ENCODE measurements around the gene HYCC2.
A peak's percentile ranks its signal among the peaks of the same experiment; 100 is the strongest.

Gene HYCC2

DNA sequence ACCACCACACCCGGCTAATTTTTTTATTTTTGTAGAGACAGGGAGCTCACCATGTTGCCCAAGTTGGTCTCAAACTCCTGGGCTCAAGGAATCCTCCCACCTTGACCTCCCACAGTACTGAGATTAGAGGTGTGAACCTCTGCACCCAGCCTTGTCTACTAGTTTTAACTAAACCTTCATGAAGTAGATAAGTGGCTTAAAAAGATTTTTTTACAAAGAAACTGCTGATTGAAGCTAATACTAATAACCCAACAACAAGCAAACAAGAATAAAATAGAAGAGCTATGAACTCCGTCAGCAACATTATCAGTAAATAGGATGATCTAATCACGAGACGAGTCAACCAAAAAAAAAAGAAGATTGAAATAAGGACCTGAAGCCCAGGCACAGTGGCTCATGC, 19.1 kb upstream of the HYCC2 start:
- Histone ChIP-seq H3K27ac (no peak overlapping the region), H3K27me3 (no peaks in the 10 kb centered on the region), H3K4me1 (no peaks in the 10 kb centered on the region), H3K9me3 (no peaks in the 10 kb centered on the region), H3K4me3 (no peak overlapping the region), H3K36me3 (peaks cover 6 to 40% (median 25%) of the 10 kb centered on the region in 3 donors)
- DNase-seq = no peak
- TF ChIP-seq, protein P1, sequence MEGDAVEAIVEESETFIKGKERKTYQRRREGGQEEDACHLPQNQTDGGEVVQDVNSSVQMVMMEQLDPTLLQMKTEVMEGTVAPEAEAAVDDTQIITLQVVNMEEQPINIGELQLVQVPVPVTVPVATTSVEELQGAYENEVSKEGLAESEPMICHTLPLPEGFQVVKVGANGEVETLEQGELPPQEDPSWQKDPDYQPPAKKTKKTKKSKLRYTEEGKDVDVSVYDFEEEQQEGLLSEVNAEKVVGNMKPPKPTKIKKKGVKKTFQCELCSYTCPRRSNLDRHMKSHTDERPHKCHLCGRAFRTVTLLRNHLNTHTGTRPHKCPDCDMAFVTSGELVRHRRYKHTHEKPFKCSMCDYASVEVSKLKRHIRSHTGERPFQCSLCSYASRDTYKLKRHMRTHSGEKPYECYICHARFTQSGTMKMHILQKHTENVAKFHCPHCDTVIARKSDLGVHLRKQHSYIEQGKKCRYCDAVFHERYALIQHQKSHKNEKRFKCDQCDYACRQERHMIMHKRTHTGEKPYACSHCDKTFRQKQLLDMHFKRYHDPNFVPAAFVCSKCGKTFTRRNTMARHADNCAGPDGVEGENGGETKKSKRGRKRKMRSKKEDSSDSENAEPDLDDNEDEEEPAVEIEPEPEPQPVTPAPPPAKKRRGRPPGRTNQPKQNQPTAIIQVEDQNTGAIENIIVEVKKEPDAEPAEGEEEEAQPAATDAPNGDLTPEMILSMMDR (IDR thresholded peaks at IDR 0.05) = no peak
- intact Hi-C loops (cut with DNase I; ENCODE audit: low total_unique reads) = no loop called here

DNA sequence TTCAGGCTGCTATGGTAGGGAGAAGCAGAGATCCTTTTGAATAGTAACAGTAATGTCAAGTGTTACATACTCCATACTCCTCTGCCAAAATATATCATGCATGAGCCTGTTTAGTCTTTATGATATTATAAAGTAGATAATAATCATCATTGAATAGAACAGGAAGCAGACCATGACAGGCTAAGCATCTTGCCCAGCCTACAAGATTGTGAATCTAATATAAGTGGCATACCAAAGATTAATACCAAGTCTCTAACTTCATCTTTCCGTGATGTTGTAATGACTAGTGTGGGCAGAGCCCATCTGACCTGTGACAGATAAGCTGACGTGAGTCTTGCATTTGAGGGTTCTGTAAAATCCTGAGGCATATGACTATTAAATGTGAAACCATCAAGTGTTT, 13.4 kb upstream of the HYCC2 start:
- Histone ChIP-seq H3K4me3 (no peak overlapping the region), H3K27ac (no peak overlapping the region), H3K36me3 (peaks cover 42 to 72% (median 53%) of the 10 kb centered on the region in 3 donors), H3K27me3 (no peaks in the 10 kb centered on the region), H3K9me3 (no peaks in the 10 kb centered on the region), H3K4me1 (no peaks in the 10 kb centered on the region)
- DNase-seq = no peak
- intact Hi-C loops (cut with DNase I; ENCODE audit: low total_unique reads) = no loop called here
- TF ChIP-seq, protein P1 (IDR thresholded peaks at IDR 0.05) = no peak

DNA sequence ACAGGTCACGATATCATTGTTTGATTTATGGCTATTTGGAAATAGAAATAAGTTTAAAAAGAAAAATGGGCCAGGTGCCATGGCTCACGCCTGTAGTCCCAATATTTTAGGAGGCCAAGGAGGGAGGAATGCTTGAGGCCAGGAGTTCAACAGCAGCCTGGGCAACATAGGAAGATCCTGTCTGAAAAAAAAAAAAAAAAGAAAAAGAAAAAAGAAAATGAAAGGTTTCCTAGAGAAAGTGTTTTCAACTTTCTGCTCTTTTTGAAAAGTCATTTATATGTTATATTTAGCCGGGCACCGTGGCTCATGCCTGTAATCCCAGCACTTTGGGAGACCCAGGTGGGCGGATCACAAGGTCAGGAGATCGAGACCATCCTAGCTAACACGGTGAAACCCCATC, 3.5 kb upstream of the HYCC2 start:
- H3K27me3 ChIP-seq = no peaks in the 10 kb centered on the region
- no peak overlapping the region for H3K4me3 ChIP-seq
- H3K27ac ChIP-seq = no peak overlapping the region
- TF ChIP-seq, protein P1 (IDR thresholded peaks at IDR 0.05) = no peak
- DNase-seq = no peak
- no peaks in the 10 kb centered on the region for H3K9me3 ChIP-seq
- H3K36me3 ChIP-seq = peaks cover 11 to 12% (median 11%) of the 10 kb centered on the region in 3 donors
- intact Hi-C loops (cut with DNase I; ENCODE audit: low total_unique reads) = loop anchor here (5.0 to 10.0 kb wide), 3 partner anchors 110 to 263 kb away; partner anchors contain the start of genes BZW1 and ORC2
- H3K4me1 ChIP-seq = peaks cover 0 to 23% (median 12%) of the 10 kb centered on the region in 4 donors

DNA sequence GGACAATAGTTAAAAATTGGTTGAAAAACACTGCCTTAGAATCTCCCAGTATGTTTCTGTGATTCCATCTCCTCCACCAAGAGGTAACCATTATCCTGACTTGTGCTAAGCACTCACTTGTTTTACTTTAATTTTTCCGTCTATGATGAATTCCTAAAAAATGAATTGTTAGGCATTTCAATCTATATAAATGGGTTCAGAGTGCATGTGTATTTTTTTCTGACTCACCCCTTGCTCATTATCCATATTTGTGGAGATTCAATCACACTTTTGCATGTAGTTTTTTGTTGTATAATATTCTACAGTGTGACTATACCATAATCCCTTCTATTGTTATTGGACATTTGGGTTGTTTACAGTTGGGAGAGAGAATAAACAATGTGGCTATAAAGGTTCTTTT, 1.6 kb upstream of the HYCC2 start:
- intact Hi-C loops (cut with DNase I; ENCODE audit: low total_unique reads) = loop anchor here (5.0 to 10.0 kb wide), 3 partner anchors 108 to 261 kb away; partner anchors contain the start of genes BZW1 and ORC2
- Histone ChIP-seq H3K27ac (no peak overlapping the region), H3K36me3 (no peaks in the 10 kb centered on the region), H3K27me3 (no peaks in the 10 kb centered on the region), H3K4me1 (peaks cover 0 to 40% (median 21%) of the 10 kb centered on the region in 4 donors), H3K9me3 (no peaks in the 10 kb centered on the region), H3K4me3 (peak overlapping the region in 1 of 2 donors; percentile 89)
- TF ChIP-seq, protein P1 (IDR thresholded peaks at IDR 0.05) = no peak
- no peak for DNase-seq

DNA sequence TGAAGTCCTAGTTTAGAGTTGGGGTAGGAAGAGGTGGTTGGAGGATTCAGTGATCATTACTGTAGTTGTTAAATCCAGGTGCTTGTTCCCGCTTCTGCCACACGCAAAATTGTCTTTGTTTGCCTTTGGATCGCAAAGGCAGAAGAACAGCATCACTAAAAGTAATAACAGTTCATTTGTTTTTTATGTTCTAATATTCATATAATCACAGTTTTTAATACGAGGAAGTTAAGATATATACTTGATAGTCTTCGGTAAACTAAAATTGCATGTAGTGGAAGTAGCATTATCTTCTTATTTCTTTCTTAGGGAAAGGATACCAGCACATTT, 695 bp upstream of the HYCC2 start:
- TF ChIP-seq, protein P1 (IDR thresholded peaks at IDR 0.05) = no peak
- Histone ChIP-seq H3K27ac (peak overlapping the region; percentile 81 to 84), H3K4me3 (peak overlapping the region; percentile 89 to 90), H3K36me3 (no peaks in the 10 kb centered on the region), H3K27me3 (no peaks in the 10 kb centered on the region), H3K9me3 (no peaks in the 10 kb centered on the region), H3K4me1 (peaks cover 0 to 47% (median 25%) of the 10 kb centered on the region in 4 donors)
- intact Hi-C loops (cut with DNase I; ENCODE audit: low total_unique reads) = loop anchor here (1.0 to 10.0 kb wide), 4 partner anchors 44 to 260 kb away; partner anchors contain the start of genes BZW1, CFLAR and ORC2
- DNase-seq = no peak
